GM12878 (cell line): Measurements from ENCODE around the gene COX6A1. TPM values are rescaled to one million over a fixed set of nuclear protein-coding genes. Genes with fewer than 3 reads are reported as not detected.

ENCODE experiments used
- ATAC-seq: fragments of 200-7000 bp; cut with Tn5 transposase; 3 replicates; pipeline ENCODE4 v1.9.1; 2020; ENCODE audit warnings: mild to moderate bottlenecking, moderate library complexity
- BruUV-seq: library from RNA; stranded (reverse); fragments of 400-500 nt; replicated peaks from 2 replicates; lab custom pipeline; 2021; lab: Mats Ljungman, UMichigan
- CTCF ChIA-PET: fragments of 300-600 bp; sonication (Branson Sonifier 250); formaldehyde crosslinking; extraction: SDS; loops from one replicate; lab custom pipeline; 2021; ENCODE audit warnings: inconsistent platforms; lab: Yijun Ruan, JAX
- POLR2A ChIA-PET: fragments of 350-600 bp; formaldehyde crosslinking; extraction: SDS; loops from one replicate; lab custom pipeline; 2021; ENCODE audit warnings: inconsistent platforms; lab: Charles Lee
- RAD21 ChIA-PET: fragments of 300-600 bp; sonication (Branson Sonifier 250); formaldehyde crosslinking; loops from one replicate; lab custom pipeline; 2023; ENCODE audit warnings: antibody characterized with exemption; ENCODE audit not compliant: unreplicated experiment; lab: Charles Lee
- SMC1A ChIA-PET: fragments of 300-600 bp; sonication (Branson Sonifier 250); formaldehyde crosslinking; loops from one replicate; lab custom pipeline; 2023; ENCODE audit not compliant: unreplicated experiment, uncharacterized antibody; lab: Charles Lee
- DNase-seq: peaks from one replicate; pipeline ENCODE4 v3.0.0-alpha.2; 2011; ENCODE audit warnings: low read depth, low spot score
- FAIRE-seq: peaks from 3 replicates; lab custom pipeline; 2011; peaks lifted over from hg19 to GRCh38; lab: Jason Lieb, UNC
- H2AFZ ChIP-seq: 2 replicates; pipeline ENCODE4 v1.6.0; 2011; ENCODE audit warnings: low read depth, low read length, control low read depth; ENCODE audit not compliant: control insufficient read depth
- H3K27ac ChIP-seq: 2 replicates; pipeline ENCODE4 v1.5.1; 2011; ENCODE audit warnings: control low read depth; ENCODE audit not compliant: control insufficient read depth, insufficient read depth
- H3K27me3 ChIP-seq, 2 experiments: replicated peaks in 1 of 2; 2 replicates each; pipeline versions ENCODE4 v1.6.0 to v1.6.1; 2011; ENCODE audit warnings: low read length in 1 of 2; ENCODE audit not compliant: control insufficient read depth in 2 of 2, insufficient read depth in 2 of 2
- H3K36me3 ChIP-seq, 2 experiments: 2 replicates each; pipeline ENCODE4 v1.5.1; 2011; ENCODE audit warnings: low read length in 1 of 2; ENCODE audit not compliant: control insufficient read depth in 2 of 2, insufficient read depth in 2 of 2
- H3K4me1 ChIP-seq: 2 replicates; pipeline ENCODE4 v1.6.1; 2011; ENCODE audit warnings: mild to moderate bottlenecking, low read length, moderate library complexity, mixed read lengths; ENCODE audit not compliant: control insufficient read depth, insufficient read depth
- H3K4me2 ChIP-seq: 2 replicates; pipeline ENCODE4 v1.6.0; 2011; ENCODE audit warnings: control low read depth; ENCODE audit not compliant: control insufficient read depth, insufficient read depth
- H3K4me3 ChIP-seq: fragments of 200-600 bp; sonication (generic); 2 replicates; pipeline ENCODE4 v1.5.1; 2016
- H3K79me2 ChIP-seq: 2 replicates; pipeline ENCODE4 v1.6.0; 2011; ENCODE audit warnings: low read length; ENCODE audit not compliant: control insufficient read depth, insufficient read depth
- H3K9ac ChIP-seq: 2 replicates; pipeline ENCODE4 v1.8.0; 2011; ENCODE audit warnings: low read length, control low read depth, mixed read lengths; ENCODE audit not compliant: control insufficient read depth, insufficient read depth
- H3K9me3 ChIP-seq: replicated peaks from 3 replicates; pipeline ENCODE4 v1.5.1; 2011; ENCODE audit warnings: mild to moderate bottlenecking, low read length; ENCODE audit not compliant: control insufficient read depth, insufficient read depth
- H4K20me1 ChIP-seq: 2 replicates; pipeline ENCODE4 v1.6.0; 2011; ENCODE audit not compliant: control insufficient read depth, insufficient read depth
- BCL11A ChIP-seq: IDR thresholded peaks from 2 replicates; pipeline ENCODE4 v1.6.1; 2011; ENCODE audit warnings: low read depth, low read length
- MTA2 ChIP-seq: fragments of 450-650 bp; IDR thresholded peaks from 2 replicates; pipeline ENCODE4 v1.6.1; 2016; ENCODE audit warnings: low read depth, mild to moderate bottlenecking, moderate library complexity
- NBN ChIP-seq: fragments of 450-650 bp; IDR thresholded peaks from 2 replicates; pipeline ENCODE4 v1.6.1; 2016
- RCOR1 ChIP-seq: conservative IDR thresholded peaks from 2 replicates; pipeline ENCODE4 v1.6.1; 2012; ENCODE audit warnings: low read depth, low read length, improper control_type of control experiment
- REST ChIP-seq: IDR thresholded peaks from 2 replicates; pipeline ENCODE4 v1.6.1; 2012; ENCODE audit warnings: mild to moderate bottlenecking, low read depth, low read length
- WGBS: methylation state at CpG from one replicate; pipeline ENCODE4 v1.1.6; 2016; ENCODE audit warnings: low lambda C conversion rate; ENCODE audit not compliant: insufficient replicate concordance, insufficient coverage; ENCODE audit errors: missing lambda C conversion rate; 5-methylcytosine and 5-hydroxymethylcytosine counted together
- in situ Hi-C: fragments of 300-500 bp; cut with MboI; formaldehyde crosslinking; loops from 9 replicates; pipeline ENCODE4 v1.14.3; 2018; ENCODE audit warnings: mixed read lengths
- intact Hi-C: fragments of 100-400 bp; cut with micrococcal nuclease; formaldehyde crosslinking; loops from one replicate; pipeline ENCODE4 v1.14.2; 2022; ENCODE audit not compliant: unreplicated experiment
- polyA plus RNA-seq, 11 experiments: library from polyadenylated mRNA; depleted of rRNA in 4 of 11; unstranded in 6 of 11; stranded (reverse) in 5 of 11; fragments of >200 nt; fragmentation: Nextera tagmentation in 4 of 11; fragmentation: Illumina TruSeq in 1 of 11; extraction: Ambion mirVana in 4 of 11; extraction: Trizol in 1 of 11; gene quantifications; 1 replicate in 1 of 11; 2 replicates in 10 of 11; pipeline versions ENCODE4 v1.2.1 to v1.2.3, GENCODE V29; 2011 to 2016; ENCODE audit warnings: inconsistent platforms in 2 of 11, missing spikeins in 2 of 11, low read depth in 1 of 11
- total RNA-seq, 4 experiments: library from RNA; depleted of rRNA in 3 of 4; stranded (reverse); fragments of >200 nt in 3 of 4; fragmentation: Illumina TruSeq in 1 of 4; extraction: Trizol in 1 of 4; gene quantifications; 2 replicates each; pipeline versions ENCODE4 v1.2.1 to v1.2.3, GENCODE V29; 2013 to 2021
- TF ChIP-seq, protein P1 (sequence below): IDR thresholded peaks from 2 replicates; pipeline ENCODE4 v1.6.1; 2011; ENCODE audit warnings: low read depth, low read length, improper control_type of control experiment, borderline replicate concordance
- TF ChIP-seq, protein P2 (sequence below): IDR thresholded peaks from 2 replicates; pipeline ENCODE4 v1.6.1; 2012; ENCODE audit warnings: low read depth, low read length, improper control_type of control experiment
- TF ChIP-seq, protein P3 (sequence below): fragments of 450-650 bp; formaldehyde crosslinking; IDR thresholded peaks from 2 replicates; pipeline ENCODE4 v1.5.0; 2022; ENCODE audit warnings: mild to moderate bottlenecking, missing genetic modification characterization

The COX6A1 gene
- total and polyA plus RNA-seq, 10 of the 15 experiments (the other 5 are each of a cell fraction or from before 2014, with no cell fraction given): 408 to 2,723 (median 1,019) TPM

GRCh38 chr12:120453977-120454376, 16.1 kb downstream of the COX6A1 start (continued):
- TF ChIP-seq, protein P1, sequence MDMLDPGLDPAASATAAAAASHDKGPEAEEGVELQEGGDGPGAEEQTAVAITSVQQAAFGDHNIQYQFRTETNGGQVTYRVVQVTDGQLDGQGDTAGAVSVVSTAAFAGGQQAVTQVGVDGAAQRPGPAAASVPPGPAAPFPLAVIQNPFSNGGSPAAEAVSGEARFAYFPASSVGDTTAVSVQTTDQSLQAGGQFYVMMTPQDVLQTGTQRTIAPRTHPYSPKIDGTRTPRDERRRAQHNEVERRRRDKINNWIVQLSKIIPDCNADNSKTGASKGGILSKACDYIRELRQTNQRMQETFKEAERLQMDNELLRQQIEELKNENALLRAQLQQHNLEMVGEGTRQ: no peak
- no peak for TF ChIP-seq NBN

GRCh38 chr12:120455302-120455701, 17.4 kb downstream of the COX6A1 start:
- in situ Hi-C loops: no loop called here
- Histone ChIP-seq H3K4me3 (no peak overlapping the region), H4K20me1 (no peaks in the 10 kb centered on the region), H3K9me3 (no peaks in the 10 kb centered on the region), H3K9ac (no peak overlapping the region), H3K36me3 (peaks cover 14 to 34% of the 10 kb centered on the region in 2 experiments), H2AFZ (no peak overlapping the region), H3K27me3 (no peaks in the 10 kb centered on the region), H3K79me2 (no peaks in the 10 kb centered on the region), H3K4me1 (no peaks in the 10 kb centered on the region), H3K27ac (no peak overlapping the region), H3K4me2 (no peak overlapping the region)
- FAIRE-seq (no peak), DNase-seq (no peak), ATAC-seq (no peak)
- TF ChIP-seq NBN (no peak), MTA2 (no peak), RCOR1 (no peak), BCL11A (no peak), REST (no peak)
- TF ChIP-seq, protein P2, sequence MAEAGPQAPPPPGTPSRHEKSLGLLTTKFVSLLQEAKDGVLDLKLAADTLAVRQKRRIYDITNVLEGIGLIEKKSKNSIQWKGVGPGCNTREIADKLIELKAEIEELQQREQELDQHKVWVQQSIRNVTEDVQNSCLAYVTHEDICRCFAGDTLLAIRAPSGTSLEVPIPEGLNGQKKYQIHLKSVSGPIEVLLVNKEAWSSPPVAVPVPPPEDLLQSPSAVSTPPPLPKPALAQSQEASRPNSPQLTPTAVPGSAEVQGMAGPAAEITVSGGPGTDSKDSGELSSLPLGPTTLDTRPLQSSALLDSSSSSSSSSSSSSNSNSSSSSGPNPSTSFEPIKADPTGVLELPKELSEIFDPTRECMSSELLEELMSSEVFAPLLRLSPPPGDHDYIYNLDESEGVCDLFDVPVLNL: no peak
- TF ChIP-seq, protein P3, sequence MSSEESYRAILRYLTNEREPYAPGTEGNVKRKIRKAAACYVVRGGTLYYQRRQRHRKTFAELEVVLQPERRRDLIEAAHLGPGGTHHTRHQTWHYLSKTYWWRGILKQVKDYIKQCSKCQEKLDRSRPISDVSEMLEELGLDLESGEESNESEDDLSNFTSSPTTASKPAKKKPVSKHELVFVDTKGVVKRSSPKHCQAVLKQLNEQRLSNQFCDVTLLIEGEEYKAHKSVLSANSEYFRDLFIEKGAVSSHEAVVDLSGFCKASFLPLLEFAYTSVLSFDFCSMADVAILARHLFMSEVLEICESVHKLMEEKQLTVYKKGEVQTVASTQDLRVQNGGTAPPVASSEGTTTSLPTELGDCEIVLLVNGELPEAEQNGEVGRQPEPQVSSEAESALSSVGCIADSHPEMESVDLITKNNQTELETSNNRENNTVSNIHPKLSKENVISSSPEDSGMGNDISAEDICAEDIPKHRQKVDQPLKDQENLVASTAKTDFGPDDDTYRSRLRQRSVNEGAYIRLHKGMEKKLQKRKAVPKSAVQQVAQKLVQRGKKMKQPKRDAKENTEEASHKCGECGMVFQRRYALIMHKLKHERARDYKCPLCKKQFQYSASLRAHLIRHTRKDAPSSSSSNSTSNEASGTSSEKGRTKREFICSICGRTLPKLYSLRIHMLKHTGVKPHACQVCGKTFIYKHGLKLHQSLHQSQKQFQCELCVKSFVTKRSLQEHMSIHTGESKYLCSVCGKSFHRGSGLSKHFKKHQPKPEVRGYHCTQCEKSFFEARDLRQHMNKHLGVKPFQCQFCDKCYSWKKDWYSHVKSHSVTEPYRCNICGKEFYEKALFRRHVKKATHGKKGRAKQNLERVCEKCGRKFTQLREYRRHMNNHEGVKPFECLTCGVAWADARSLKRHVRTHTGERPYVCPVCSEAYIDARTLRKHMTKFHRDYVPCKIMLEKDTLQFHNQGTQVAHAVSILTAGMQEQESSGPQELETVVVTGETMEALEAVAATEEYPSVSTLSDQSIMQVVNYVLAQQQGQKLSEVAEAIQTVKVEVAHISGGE (CRISPR knock-in tag): no peak
- WGBS: 83% methylated on average over 7 of the region's 7 CpGs
- no TSS peak for BruUV-seq
- CTCF ChIA-PET: interaction anchor here (0.6 to 4.3 kb wide), 4 partner anchors 12 to 48 kb away, joined by 3 to 39 read pairs (median 6); partner anchors contain the start of gene SRSF9
- intact Hi-C loops: no loop called here
- POLR2A ChIA-PET: interaction anchor here (0.6 kb wide), 1 partner anchor 39 kb away, joined by 3 read pairs; no protein-coding TSS in a partner anchor
- RAD21 ChIA-PET: no interaction called here
- SMC1A ChIA-PET: interaction anchor here (0.6 to 2.4 kb wide), 2 partner anchors 13 to 106 kb away, joined by 3 to 5 read pairs; no protein-coding TSS in a partner anchor
